Stimulated activated CD8-positive, alpha-beta memory T cell treated with anti-CD3 and anti-CD28 coated beads, Interleukin-15, amount 100 ng/mL, for 24 hours (primary cell): ENCODE data around the gene UBR4.

Experiments used
- DNase-seq: peaks from one replicate; pipeline ENCODE4 v3.0.0-alpha.2; 2020; ENCODE audit warnings: low read depth

Gene UBR4

DNA sequence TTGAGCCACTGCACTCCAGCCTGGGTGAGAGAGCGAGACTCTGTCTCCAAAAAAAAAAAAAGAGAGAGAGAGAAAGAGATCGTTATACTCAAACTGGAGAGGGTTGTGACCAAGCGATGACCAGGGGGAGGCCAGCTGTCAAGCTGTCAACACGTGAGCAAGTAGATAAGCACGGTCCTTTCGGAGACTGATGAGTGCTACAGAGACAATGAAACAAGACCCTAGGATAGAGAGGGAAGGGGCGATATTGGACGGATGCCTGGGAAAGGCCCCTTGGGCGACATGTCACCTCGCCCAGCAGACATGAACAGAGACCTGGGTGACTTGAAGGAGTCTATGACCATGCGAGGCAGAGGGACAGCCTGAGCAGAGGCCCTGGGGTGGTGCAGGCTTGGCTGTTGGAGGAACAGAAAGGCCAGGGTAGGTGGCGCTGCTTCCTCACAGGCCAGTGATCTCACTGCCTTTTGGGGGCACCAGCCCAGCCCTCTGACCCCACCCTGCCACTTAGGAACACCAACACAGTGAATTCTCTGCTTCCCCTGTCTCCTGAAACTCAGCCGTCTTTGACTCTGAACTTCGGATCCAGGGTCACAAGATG lies 152.8 kb downstream of the UBR4 start:
- DNase-seq, result no peak

GRCh38 chr1:19055701-19056100 lies 154.4 kb downstream of the UBR4 start:
- no peak for DNase-seq

- DNase-seq, result no peak
Measured at GRCh38 chr1:19055001-19055400, 155.1 kb downstream of the UBR4 start.

DNA sequence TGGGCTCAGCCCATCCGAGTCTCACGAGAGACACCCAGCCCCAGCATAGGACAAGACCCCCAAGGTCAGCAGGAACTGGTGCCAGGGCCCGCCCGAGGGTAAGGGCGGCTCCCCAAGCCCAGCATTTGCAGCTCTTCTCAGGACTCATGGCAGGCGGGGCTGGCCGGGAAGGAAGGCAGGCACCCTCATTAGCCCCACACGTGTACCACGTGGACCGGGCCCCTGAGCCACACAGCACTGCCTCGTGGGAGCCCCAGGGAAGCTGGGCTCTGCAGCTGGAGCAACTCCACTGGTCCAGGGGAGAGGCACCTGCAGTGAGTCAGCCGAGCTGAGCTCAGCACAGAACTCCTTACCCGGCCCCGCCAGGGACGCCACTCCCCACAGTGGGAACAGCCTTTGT lies 155.8 kb downstream of the UBR4 start:
- no peak for DNase-seq

DNA sequence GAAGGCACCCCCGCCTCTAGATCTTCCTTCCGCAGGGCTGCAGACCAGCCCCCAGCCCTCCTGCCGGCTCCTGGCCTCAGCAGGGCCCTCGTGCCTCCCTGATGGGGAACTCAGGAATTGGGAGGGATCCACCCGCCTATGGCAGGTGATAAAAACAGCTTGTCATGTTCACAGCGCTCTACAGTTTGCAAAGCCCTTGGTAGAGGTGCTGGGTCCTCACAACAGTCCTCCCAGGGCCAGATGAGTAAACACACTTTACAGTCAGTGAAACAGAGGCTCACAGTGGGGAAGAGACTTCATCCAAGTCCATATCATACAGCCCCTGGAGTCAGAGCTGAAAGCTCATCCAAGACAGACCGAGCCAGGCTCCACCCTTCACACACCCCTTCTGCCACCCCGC lies 156.6 kb downstream of the UBR4 start:
- no peak for DNase-seq

DNA sequence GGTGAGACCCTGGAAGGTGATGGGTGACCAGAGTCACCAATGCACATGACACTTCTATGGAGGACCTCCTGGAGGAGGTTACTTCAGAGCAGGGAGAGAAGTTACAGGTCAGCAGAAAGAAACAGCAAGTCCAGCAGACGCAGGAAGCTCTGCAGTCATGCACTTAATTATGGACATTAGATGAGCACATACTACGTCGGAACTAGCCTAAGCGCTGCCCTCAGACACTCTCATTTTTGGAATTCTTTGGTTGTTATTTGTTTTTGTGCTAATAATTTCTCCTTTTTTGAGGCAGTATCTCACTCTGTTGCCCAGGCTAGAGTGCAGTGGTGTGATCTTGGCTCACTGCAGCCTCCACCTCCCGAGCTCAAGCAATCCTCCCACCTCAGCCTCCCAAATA lies 160.3 kb downstream of the UBR4 start:
- no peak for DNase-seq

DNA sequence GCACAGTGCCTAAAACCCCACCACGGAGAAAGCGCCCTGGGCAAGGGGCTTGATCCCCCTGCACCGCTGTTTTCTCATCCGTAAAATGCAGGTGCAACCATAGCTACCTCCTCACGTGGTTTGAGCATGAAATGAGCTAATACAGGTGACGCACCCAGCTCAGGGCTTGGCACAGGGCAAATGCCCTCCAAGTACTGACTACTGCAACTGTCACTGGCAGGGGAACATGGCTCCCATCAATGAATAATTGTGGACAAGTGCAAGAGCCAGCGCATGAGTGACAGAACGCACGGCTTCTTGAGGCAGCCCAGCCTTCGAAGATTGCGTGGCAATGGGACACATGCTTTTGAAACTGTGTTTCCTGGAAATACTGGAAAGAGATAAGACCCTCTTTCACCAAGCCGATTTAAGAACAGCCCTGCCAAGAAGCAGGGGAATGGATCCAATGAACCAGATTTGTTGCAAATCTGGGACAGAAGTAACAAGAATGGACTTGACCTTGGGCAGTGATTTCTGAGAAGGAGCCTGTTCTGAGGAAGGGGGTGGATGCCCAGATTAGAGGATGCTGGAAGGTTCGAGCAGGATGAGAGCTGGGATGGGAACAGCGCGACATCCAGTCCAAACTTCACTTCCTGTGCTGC lies 160.8 kb downstream of the UBR4 start:
- DNase-seq, result no peak

- no peak for DNase-seq
Measured at GRCh38 chr1:19046972-19047731, 162.9 kb downstream of the UBR4 start.

DNA sequence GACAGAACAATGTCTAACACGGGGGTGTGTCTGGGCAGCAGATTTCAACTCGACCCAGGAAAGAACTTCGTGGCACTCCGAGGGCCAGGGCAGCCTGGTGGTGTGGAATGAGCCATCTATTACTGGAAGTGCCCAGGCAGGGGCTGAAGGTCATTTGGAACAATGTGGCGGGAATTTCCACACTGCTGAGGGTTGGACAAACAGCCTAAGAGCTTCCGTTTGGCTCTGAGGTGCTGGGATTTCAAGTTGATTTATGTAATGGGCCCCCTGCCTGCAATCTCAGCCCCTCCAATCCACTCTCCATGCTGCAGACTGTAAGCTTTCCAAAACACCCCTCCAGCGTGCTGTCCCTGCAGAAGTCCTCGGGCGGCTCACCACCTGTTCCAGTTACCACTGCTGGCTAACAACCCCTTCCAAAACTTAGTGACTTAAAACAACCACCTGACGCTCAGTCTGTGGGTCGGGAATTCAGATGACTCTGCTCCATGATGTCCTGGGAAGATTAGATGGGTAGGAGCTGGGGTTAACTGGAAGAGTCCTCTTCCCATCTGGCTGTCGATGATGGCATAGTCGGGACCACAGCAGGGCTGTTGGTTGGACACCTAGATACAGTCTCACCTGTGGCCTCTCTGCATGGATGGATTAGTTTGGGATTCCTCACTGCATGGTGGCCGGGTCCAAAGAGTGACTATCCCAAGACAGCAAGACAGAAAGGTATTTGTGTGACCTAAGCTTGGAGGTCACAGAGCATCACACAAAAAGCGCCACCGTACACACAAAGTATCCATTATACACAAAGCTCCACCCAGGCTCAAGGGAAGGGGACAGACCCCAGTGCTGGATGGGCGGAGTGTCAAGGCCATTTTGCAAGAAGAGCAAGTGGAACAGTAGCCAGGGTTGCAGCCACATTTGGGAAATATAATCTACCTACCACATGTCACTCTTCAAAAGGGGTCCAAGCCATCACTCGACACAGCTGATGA lies 163.9 kb downstream of the UBR4 start:
- DNase-seq, result no peak

DNA sequence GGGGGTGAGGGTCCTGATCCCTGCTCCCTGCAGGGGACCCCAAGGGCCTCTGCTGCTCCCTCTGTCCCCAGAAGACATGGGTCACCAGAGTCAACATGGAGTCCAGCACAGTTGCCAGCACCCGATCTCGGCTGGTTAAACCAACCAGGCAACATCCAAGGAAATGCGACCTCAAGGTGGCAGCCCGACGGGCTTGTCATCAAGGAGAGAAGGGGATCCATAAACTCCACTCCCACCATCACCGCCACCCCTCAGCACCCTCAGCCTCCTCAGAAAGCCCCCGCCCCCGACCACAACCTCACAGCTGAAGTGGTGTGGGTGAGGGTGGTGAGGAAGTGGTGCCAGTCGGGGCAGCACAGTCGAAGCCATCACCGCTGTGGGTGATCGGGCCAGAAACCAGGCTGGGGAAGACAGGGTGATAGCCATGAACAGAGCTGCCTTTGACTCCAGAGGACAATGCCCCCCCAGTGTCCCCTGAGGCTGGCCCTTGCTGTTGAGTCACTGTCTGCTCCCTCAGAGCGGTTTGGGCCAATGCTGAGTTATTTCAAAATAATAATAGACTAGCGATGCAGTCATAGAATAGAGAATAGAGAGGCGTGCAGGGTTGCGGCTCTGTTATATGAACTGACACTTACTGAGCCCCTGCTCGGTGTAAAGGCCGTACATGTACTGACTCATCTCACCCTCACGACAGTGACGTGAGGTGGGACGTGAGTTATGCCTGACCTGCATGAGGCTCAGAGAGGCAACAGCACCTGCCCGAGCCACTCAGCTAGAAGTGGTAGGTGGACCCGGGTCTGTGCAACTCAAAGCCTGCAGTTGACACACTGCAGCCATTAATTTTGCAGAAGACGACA lies 164.9 kb downstream of the UBR4 start:
- no peak for DNase-seq

DNA sequence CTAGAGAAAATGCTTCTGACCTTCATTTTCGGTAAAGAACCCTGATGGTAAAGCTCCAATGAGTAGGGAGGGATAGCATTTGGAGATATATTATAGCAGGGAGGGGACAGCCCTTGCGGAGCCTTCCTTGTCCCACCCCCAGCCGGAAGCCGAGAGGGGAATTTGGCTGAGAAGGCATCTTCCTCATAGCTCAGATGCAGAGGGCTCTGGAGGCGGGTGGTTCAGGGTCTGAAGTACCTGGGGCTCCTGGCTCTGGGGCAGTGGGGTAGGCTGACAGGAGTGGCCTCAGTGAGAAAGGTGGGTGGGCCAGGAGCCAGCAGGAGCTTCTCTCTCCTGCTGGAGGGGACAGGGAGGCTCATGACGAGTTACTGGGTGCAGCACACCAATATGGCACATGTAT lies 165.6 kb downstream of the UBR4 start:
- DNase-seq, result no peak

GRCh38 chr1:19043579-19044443 lies 166.3 kb downstream of the UBR4 start:
- no peak for DNase-seq

GRCh38 chr1:19042675-19043578 lies 167.1 kb downstream of the UBR4 start:
- no peak for DNase-seq

DNA sequence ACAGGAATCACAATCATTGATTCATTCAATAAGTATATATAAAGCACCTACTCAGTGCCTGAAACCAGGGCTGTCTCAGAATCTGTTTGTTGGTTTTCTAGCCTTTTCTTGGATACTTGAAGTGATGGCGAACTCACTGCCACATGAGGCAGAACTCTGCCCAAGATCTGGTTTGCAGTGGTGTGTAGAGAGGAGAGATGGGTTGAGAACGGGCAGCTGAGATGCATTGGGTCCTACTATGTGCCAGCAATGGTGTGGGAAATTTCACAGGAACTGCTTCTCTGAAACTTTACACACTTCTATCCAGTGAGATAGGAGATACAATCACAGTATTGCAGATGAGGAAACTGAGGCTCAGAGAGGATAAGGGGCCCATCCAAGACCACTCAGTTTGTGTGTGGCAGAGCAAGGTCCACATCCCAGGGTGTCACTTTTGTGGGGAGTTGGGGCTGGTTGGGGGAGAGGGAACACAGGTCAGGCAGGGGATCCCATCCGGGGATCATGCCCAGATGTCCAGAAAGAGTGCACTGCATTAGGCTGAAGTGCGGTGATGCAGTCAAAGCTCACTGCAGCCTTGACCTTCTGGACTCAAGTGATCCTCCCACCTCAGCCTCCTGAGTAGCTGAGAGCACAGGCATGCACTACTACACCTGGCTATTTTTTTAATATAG lies 169.9 kb downstream of the UBR4 start:
- no peak for DNase-seq

GRCh38 chr1:19038732-19039131 lies 171.3 kb downstream of the UBR4 start:
- no peak for DNase-seq

GRCh38 chr1:19038096-19038495 lies 172.0 kb downstream of the UBR4 start:
- no peak for DNase-seq

DNA sequence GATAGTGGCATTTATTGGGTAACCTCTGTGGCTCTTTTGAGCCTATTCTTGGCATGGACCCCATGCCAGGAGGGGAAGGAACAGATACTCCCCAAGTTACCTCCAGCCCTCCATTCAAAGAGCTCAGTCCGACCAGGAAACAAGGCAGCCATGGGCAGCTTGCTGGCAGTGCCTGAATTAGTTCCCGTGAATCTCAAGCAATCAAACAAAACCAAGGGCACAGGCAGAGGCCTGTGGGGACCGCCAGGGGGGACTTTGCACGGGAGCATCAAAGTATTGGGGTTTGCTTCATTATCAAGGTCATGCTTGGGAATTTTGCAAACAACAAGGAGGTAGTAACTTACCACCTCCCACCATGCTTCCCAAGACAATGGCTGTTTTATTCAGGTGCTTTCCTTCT lies 172.4 kb downstream of the UBR4 start:
- no peak for DNase-seq

- DNase-seq, result no peak
Measured at GRCh38 chr1:19036813-19037605, 173.1 kb downstream of the UBR4 start.
